Mucosa of stomach (tissue), 1 donor: ENCODE data around the gene SLC9A6.

Source experiments
- H3K27me3 ChIP-seq: one replicate; pipeline ENCODE4 v1.7.0; 2013; ENCODE audit warnings: mild to moderate bottlenecking, low read length; ENCODE audit not compliant: control insufficient read depth, insufficient read depth
- H3K36me3 ChIP-seq: one replicate; pipeline ENCODE4 v1.7.0; 2013; ENCODE audit warnings: low read length; ENCODE audit not compliant: control insufficient read depth, insufficient read depth
- H3K4me1 ChIP-seq: one replicate; pipeline ENCODE4 v1.7.0; 2013; ENCODE audit warnings: mild to moderate bottlenecking, low read length; ENCODE audit not compliant: control insufficient read depth, insufficient read depth
- H3K4me3 ChIP-seq: one replicate; pipeline ENCODE4 v1.7.0; 2013; ENCODE audit warnings: low read length
- H3K9ac ChIP-seq: one replicate; pipeline ENCODE4 v1.7.0; 2013; ENCODE audit warnings: mild to moderate bottlenecking, low read length, moderate library complexity
- H3K9me3 ChIP-seq: one replicate; pipeline ENCODE4 v1.7.0; 2013; ENCODE audit warnings: mild to moderate bottlenecking, low read length, moderate library complexity; ENCODE audit not compliant: control insufficient read depth
- donor health status: Pancreatic carcinoma.

Gene SLC9A6

DNA sequence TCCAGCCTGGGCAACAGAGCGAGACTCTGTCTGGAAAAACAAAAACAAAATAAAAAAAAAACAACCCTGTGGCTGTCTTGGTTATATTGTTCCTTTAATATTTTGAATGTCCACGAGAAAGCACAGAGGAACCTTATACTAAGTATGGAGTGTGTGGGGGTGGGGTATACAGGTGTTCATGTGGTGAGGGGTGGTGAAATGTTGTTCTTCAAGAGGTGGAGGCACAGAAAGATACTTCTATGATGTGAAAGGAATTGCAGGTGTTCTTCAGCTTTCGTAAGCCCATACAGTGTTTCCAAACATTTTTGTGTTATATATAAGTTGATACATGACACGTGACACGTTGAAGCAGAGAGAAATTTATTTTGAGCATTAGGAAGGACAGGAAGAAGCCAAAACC lies 46.4 kb downstream of the SLC9A6 start:
- Histone ChIP-seq H3K4me3 (no peak overlapping the region), H3K27me3 (no peaks in the 10 kb centered on the region), H3K36me3 (no peaks in the 10 kb centered on the region), H3K9ac (no peak overlapping the region), H3K4me1 (peaks cover 4% of the 10 kb centered on the region), H3K9me3 (no peaks in the 10 kb centered on the region)

DNA sequence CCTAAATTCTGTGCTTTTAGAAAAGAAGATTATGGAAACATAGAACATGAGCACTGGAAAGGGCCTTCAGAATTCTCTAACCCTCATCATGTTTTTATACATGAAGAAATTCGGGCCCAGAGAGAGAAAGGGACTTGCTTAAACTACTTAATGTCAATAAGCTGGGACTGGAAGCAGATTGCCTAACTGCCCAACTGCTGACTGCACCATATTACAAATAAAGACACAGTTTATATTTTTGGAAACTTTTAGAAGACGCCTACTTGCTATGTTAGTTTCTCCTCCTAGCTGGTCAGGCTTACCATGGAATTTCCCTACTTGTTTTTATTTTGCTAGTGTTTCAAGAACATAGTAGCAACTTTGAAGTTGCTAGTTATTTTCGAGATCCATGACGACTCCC lies 47.1 kb downstream of the SLC9A6 start:
- no peaks in the 10 kb centered on the region for H3K27me3 ChIP-seq
- no peak overlapping the region for H3K9ac ChIP-seq
- peaks cover 4% of the 10 kb centered on the region for H3K4me1 ChIP-seq
- no peaks in the 10 kb centered on the region for H3K9me3 ChIP-seq
- H3K36me3 ChIP-seq = no peaks in the 10 kb centered on the region
- H3K4me3 ChIP-seq = no peak overlapping the region

DNA sequence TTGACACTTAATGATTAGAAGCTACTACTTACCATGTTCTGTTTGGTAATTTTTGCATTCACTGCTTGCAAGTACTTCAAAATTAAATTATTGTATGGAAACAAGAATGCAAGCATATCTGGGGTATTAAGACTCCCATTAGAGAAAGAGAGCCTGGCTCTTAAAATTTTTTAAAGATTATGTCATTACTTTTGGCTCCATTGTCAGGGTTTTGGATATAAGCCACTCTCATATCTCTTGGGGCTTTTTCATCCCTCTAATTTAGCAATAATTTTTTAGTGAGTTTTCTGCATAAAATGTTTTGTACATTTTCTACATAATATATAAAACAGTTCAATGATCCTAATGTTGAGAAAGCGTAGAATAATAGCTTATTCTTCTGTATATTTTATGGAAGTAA lies 49.4 kb downstream of the SLC9A6 start:
- peaks cover 4% of the 10 kb centered on the region for H3K4me1 ChIP-seq
- no peaks in the 10 kb centered on the region for H3K9me3 ChIP-seq

DNA sequence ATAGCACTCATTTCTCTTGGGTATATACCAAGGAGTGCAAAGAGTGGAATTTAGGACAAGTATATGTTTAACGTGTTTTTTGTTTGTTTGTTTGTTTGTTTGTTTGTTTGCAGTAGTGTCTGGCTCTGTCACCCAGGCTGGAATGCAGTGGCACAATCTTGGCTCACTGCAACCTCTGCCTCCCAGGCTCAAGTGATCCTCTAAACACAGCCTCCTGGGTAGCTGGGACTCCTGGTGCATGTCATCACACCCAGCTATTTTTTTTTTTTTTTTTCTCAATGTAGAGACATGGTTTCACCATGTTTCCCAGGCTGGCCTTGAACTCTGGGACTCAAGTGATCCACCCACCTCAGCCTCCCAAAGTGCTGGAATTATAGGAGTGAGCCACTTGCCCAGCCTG lies 50.4 kb downstream of the SLC9A6 start:
- Histone ChIP-seq H3K9ac (no peak overlapping the region), H3K9me3 (no peaks in the 10 kb centered on the region), H3K4me1 (peaks cover 4% of the 10 kb centered on the region), H3K27me3 (no peaks in the 10 kb centered on the region), H3K36me3 (no peaks in the 10 kb centered on the region), H3K4me3 (no peak overlapping the region)

More for the DNA sequence above, 49.4 kb downstream of the SLC9A6 start:
- H3K27me3 ChIP-seq = no peaks in the 10 kb centered on the region
- no peak overlapping the region for H3K4me3 ChIP-seq
- H3K36me3 ChIP-seq = no peaks in the 10 kb centered on the region
- H3K9ac ChIP-seq = no peak overlapping the region

DNA sequence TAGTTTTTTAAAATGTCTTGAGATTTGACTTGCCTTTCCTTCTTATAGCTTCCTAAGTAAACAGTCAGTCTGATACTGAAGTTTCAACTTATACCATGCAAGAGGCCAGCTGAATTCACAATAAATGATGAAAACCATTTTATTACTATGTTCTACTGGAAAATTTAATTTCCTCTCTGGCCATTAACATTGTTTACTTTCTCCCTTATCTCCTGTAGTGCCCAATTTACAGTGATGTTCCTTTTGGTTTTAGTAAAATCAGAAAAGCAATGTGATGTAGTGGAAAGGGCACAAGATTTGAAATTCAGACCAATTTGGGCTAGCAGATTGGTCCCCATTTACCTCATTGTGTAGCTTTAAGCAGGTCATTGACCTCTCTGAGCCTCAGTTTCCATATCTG lies 54.2 kb downstream of the SLC9A6 start:
- H3K27me3 ChIP-seq = no peaks in the 10 kb centered on the region
- H3K4me1 ChIP-seq = no peaks in the 10 kb centered on the region
- no peak overlapping the region for H3K4me3 ChIP-seq
- no peaks in the 10 kb centered on the region for H3K36me3 ChIP-seq
- no peaks in the 10 kb centered on the region for H3K9me3 ChIP-seq
- H3K9ac ChIP-seq = no peak overlapping the region

DNA sequence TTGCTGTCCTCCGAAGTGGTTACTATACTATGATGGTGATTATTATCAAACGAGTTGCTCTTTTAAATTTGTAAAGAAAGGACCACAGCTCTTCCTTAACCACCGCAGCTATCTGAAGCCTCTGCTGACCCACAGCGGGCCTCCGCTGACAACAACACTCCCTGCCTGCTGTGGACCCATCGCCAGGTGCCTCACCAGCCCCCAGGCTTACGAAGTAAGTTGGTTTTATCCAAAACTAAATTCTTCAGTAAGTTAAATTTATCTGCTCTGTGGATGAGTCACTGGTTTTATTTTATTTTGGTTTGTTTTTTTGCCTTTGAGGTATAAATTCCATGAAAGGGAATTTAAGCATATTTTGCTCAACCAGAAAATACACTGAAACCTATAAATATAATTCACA lies 54.7 kb downstream of the SLC9A6 start:
- Histone ChIP-seq H3K4me3 (no peak overlapping the region), H3K4me1 (no peaks in the 10 kb centered on the region), H3K36me3 (no peaks in the 10 kb centered on the region), H3K27me3 (no peaks in the 10 kb centered on the region), H3K9ac (no peak overlapping the region), H3K9me3 (no peaks in the 10 kb centered on the region)

DNA sequence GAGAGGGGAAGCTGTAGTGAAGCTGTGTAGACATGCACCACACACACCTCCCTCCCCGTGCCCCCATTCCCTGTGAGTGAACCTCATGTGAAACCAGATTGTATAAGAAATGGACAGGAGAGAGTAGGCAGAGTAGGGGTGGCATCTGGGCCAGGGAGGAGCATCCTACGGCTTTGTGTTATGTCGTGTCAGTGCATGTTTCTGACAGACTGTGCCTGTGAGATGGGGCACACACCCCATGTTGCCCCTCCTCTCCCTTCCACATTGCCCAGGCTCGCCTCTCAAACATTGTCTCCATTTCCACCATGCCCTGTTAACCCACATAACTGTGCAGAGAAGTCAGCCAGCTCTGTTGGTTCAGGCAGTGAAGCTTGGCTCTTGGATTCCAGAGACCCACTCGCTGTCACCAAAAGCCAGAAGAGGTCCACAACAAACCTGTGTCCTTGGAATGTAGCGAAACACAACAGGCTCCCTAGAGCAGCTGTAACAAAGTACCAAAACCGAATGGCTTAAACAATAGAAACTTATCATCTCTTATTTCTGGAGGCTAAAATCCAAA lies 56.1 kb downstream of the SLC9A6 start:
- Histone ChIP-seq H3K4me1 (no peaks in the 10 kb centered on the region), H3K27me3 (no peaks in the 10 kb centered on the region), H3K36me3 (no peaks in the 10 kb centered on the region), H3K9ac (no peak overlapping the region), H3K9me3 (no peaks in the 10 kb centered on the region), H3K4me3 (no peak overlapping the region)

DNA sequence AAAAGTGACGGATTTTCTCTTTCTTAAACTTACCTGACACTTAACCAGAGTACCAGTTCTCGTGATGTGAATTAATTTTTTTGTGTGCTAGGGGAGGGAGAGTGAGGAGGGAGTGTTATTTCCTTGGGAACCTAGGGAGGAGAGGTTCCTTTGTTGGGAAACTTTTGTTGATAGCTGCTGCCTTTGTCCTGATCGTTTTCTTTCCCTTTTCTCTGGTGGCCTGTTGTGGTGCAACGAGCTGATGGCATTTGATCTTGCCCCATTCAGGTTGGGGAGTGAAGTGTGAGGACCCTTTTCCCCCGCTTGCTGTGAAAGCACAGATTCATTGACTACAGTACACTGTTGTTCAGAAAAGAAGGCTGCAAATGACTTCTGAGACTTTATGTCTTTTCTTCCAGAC lies 59.8 kb downstream of the SLC9A6 start:
- Histone ChIP-seq H3K4me3 (no peak overlapping the region), H3K9ac (no peak overlapping the region), H3K27me3 (no peaks in the 10 kb centered on the region), H3K9me3 (no peaks in the 10 kb centered on the region), H3K36me3 (no peaks in the 10 kb centered on the region), H3K4me1 (no peaks in the 10 kb centered on the region)

DNA sequence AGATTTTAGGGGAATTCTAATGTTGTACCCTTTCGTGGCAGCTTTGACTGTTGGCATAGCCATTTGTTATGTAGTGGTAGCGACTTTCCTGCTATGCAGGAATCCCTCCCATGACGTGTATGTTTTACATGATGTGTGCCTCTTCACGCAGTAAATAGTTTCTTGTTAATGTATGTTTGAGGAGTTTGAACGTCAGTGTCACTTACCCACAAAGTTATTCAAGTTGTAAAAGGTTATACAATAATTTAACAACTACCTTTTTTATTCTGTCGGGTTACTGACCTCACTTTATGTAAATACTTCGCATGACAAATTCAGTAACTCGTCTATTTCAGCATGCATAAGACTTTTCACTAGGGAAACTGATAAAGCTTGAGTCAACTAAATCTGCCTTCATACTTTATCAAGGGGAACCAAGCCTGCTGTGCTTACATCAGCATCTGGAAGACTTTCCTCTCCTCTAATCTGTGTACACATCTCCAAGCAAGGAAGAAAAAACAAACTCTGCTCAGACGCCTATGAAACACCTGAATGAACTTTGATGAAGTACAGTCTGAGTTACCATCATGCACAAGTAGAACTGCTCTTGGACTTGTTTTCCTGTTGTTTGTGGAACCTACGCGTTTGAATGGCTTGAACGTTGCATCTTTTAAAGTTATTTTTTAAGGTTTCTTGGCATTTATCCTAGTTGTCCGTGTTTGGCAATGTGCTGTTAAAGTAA lies 61.2 kb downstream of the SLC9A6 start:
- Histone ChIP-seq H3K27me3 (no peaks in the 10 kb centered on the region), H3K36me3 (no peaks in the 10 kb centered on the region), H3K4me3 (no peak overlapping the region), H3K4me1 (no peaks in the 10 kb centered on the region), H3K9me3 (no peaks in the 10 kb centered on the region), H3K9ac (no peak overlapping the region)

DNA sequence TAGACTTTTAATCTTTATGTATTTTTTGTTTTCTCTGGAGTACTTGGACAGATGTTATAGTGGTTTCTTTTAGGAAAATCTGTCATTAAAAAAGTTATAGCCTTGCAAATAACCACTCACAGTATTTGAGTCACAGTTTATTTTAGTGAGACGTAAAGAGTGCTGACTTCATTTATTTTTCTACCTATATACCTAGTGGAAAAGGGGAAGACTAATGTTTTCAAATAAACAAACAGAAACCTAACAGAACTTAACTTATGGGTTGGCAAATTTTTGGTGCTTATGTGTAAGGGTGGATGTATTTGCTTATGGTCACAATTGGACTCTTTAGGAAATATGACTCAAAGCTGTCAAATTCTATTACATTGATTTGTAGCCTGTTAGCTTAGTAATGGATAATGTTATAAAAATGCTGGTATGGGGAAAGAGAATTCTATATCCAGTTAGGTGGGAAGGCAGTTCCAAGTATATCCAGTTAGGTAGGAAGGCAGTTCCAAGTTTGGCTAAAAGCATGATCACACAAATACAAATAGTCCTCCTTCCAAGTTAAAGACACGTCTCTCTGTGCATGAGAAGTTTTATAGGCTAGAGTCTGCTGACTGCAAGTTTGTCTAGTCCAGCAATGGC lies 61.9 kb downstream of the SLC9A6 start:
- no peaks in the 10 kb centered on the region for H3K9me3 ChIP-seq
- H3K27me3 ChIP-seq = no peaks in the 10 kb centered on the region
- H3K4me1 ChIP-seq = no peaks in the 10 kb centered on the region
- no peak overlapping the region for H3K4me3 ChIP-seq
- no peaks in the 10 kb centered on the region for H3K36me3 ChIP-seq
- no peak overlapping the region for H3K9ac ChIP-seq

DNA sequence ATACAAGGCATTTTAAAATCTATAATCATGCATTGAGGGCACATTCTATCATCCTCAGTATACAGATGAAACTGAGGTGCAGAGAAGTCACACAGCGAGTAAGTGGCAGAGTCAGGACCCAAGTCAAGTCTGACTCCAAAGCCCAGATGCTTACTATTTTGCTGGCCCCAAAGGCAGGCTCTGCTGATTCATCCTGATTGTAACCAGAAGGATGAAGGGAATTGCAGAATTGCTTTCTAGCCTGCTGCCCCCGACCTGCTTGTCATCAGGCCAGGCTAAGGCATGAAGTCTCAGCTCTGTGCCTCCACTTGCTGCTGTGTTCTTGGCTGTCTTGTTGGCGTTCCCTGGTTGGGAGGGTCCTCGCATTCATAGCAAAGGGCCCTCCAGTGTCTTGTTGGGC lies 62.7 kb downstream of the SLC9A6 start:
- Histone ChIP-seq H3K4me3 (no peak overlapping the region), H3K4me1 (no peaks in the 10 kb centered on the region), H3K9ac (no peak overlapping the region), H3K36me3 (no peaks in the 10 kb centered on the region), H3K9me3 (no peaks in the 10 kb centered on the region), H3K27me3 (no peaks in the 10 kb centered on the region)

DNA sequence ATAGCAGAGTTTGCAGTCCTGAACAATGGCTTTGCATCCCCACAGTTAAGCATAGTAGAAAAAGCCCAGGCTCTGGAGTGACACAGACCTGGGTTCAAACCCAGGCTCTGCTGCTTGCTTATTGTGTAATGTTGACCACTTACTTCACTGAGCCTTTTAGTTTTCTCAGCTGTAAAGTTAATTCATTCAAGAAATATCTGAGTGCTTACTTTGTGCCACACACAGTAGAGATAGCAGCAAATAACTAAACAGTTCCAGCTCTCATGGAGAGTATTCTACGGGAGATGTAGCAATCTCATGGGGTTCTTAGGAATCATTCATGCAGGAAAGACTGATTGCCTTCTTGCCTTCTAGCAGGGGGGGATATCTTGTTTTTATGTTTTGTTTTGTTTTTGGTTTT lies 63.2 kb downstream of the SLC9A6 start:
- Histone ChIP-seq H3K4me1 (no peaks in the 10 kb centered on the region), H3K27me3 (no peaks in the 10 kb centered on the region), H3K9me3 (no peaks in the 10 kb centered on the region)

More for the DNA sequence above, 63.2 kb downstream of the SLC9A6 start:
- no peak overlapping the region for H3K9ac ChIP-seq
- no peaks in the 10 kb centered on the region for H3K36me3 ChIP-seq
- no peak overlapping the region for H3K4me3 ChIP-seq
